GM19351 (cell line): ENCODE measurements around the gene ZNF518B.

Experiments
- ATAC-seq: cut with Tn5 transposase; IDR thresholded peaks from one replicate; pipeline ENCODE4 v1.9.1; 2021; ENCODE audit warnings: mild to moderate bottlenecking, moderate library complexity; ENCODE audit not compliant: unreplicated experiment

The ZNF518B gene

GRCh38 chr4:10457255-10457801, at the start of gene ZNF518B:
Gene ZNF518B, minus strand, starts transcription at chr4:10457426. Its CDS starts 11,098 bp downstream, at chr4:10446328.
- ATAC-seq = peak; percentile 74

- ATAC-seq = no peak
Measured at GRCh38 chr4:10506077-10506476, 48.9 kb upstream of the ZNF518B start.

GRCh38 chr4:10504570-10505179, 47.4 kb upstream of the ZNF518B start:
- ATAC-seq = no peak

- ATAC-seq = no peak
Measured at GRCh38 chr4:10502717-10503116, 45.5 kb upstream of the ZNF518B start.

GRCh38 chr4:10500776-10501175, 43.5 kb upstream of the ZNF518B start:
- no peak for ATAC-seq

- ATAC-seq = no peak
Measured at GRCh38 chr4:10496200-10496599, 39.0 kb upstream of the ZNF518B start.

GRCh38 chr4:10495651-10496050, 38.4 kb upstream of the ZNF518B start:
- ATAC-seq = no peak

GRCh38 chr4:10492464-10492863, 35.2 kb upstream of the ZNF518B start:
- ATAC-seq = no peak

GRCh38 chr4:10491401-10491800, 34.2 kb upstream of the ZNF518B start:
- no peak for ATAC-seq

- no peak for ATAC-seq
Measured at GRCh38 chr4:10490996-10491395, 33.8 kb upstream of the ZNF518B start.

GRCh38 chr4:10482913-10483312, 25.7 kb upstream of the ZNF518B start:
- no peak for ATAC-seq

GRCh38 chr4:10480616-10481015, 23.4 kb upstream of the ZNF518B start:
- no peak for ATAC-seq

GRCh38 chr4:10478621-10479020, 21.4 kb upstream of the ZNF518B start:
- no peak for ATAC-seq

GRCh38 chr4:10470505-10470904, 13.3 kb upstream of the ZNF518B start:
- no peak for ATAC-seq

GRCh38 chr4:10466161-10466560, 8.9 kb upstream of the ZNF518B start:
- no peak for ATAC-seq

- ATAC-seq = no peak
Measured at GRCh38 chr4:10462876-10463275, 5.7 kb upstream of the ZNF518B start.

GRCh38 chr4:10461850-10462400, 4.7 kb upstream of the ZNF518B start:
- no peak for ATAC-seq

- peak; percentile 65 for ATAC-seq
Measured at GRCh38 chr4:10461091-10461849, 4.0 kb upstream of the ZNF518B start.

- no peak for ATAC-seq
Measured at GRCh38 chr4:10460313-10461047, 3.3 kb upstream of the ZNF518B start.

GRCh38 chr4:10459305-10459704, 2.1 kb upstream of the ZNF518B start:
- no peak for ATAC-seq

- ATAC-seq = no peak
Measured at GRCh38 chr4:10458177-10458576, 951 bp upstream of the ZNF518B start.
